CD4-positive, alpha-beta T cell (primary cell): ENCODE results near the gene FGFR4. TPM values are rescaled to one million over a fixed set of nuclear protein-coding genes. Genes with fewer than 3 reads are reported as not detected.

Source experiments
- ATAC-seq: fragments of 200-7000 bp; cut with Tn5 transposase; one replicate; pipeline ENCODE4 v1.10.0; 2022; ENCODE audit warnings: mild to moderate bottlenecking; ENCODE audit not compliant: poor library complexity
- CTCF ChIA-PET: fragments of 350-600 bp; sonication (Branson Sonifier 250); formaldehyde crosslinking; loops from one replicate; lab custom pipeline; 2021; ENCODE audit warnings: antibody characterized with exemption, inconsistent platforms; lab: Charles Lee
- POLR2A ChIA-PET: fragments of 350-600 bp; sonication (Branson Sonifier 250); formaldehyde crosslinking; loops from one replicate; lab custom pipeline; 2021; ENCODE audit warnings: antibody characterized with exemption, inconsistent platforms; lab: Charles Lee
- DNase-seq, 14 experiments: peaks; one replicate each; pipeline ENCODE4 v3.0.0-alpha.2; 2013 to 2020; ENCODE audit warnings: mixed read lengths in 2 of 14
- H3K27ac ChIP-seq, 2 donors: one replicate each; pipeline versions ENCODE4 v1.5.1 to v1.7.0; 2013; ENCODE audit warnings: low read length in 2 of 2, low read depth in 1 of 2, mild to moderate bottlenecking in 1 of 2
- H3K27me3 ChIP-seq, 2 experiments: 1 replicate in 1 of 2; 2 replicates in 1 of 2; pipeline versions ENCODE4 v1.6.1 to v1.7.0; 2013; ENCODE audit warnings: low read length in 2 of 2, control low read depth in 1 of 2, mild to moderate bottlenecking in 1 of 2, moderate library complexity in 1 of 2; ENCODE audit not compliant: insufficient read depth in 2 of 2, control insufficient read depth in 1 of 2
- H3K36me3 ChIP-seq: one replicate; pipeline ENCODE4 v1.6.1; 2013; ENCODE audit warnings: low read length, control low read depth; ENCODE audit not compliant: insufficient read depth
- H3K4me1 ChIP-seq: one replicate; pipeline ENCODE4 v1.6.1; 2013; ENCODE audit warnings: low read length, control low read depth; ENCODE audit not compliant: insufficient read depth
- H3K4me3 ChIP-seq: one replicate; pipeline ENCODE4 v1.5.1; 2013; ENCODE audit warnings: mild to moderate bottlenecking, low read length, moderate library complexity
- H3K9me3 ChIP-seq, 2 experiments: 1 replicate in 1 of 2; 2 replicates in 1 of 2; pipeline versions ENCODE4 v1.6.1 to v1.7.0; 2013; ENCODE audit warnings: low read length in 2 of 2, mild to moderate bottlenecking in 2 of 2, control low read depth in 1 of 2, moderate library complexity in 1 of 2; ENCODE audit not compliant: control insufficient read depth in 1 of 2, insufficient read depth in 1 of 2
- H3K27ac Mint-ChIP-seq: one replicate; pipeline ENCODE4 v1.8.0; 2020; ENCODE audit warnings: mixed read lengths
- H3K27me3 Mint-ChIP-seq: one replicate; pipeline ENCODE4 v1.8.0; 2021; ENCODE audit warnings: mixed read lengths
- H3K36me3 Mint-ChIP-seq: one replicate; pipeline ENCODE4 v1.8.0; 2021; ENCODE audit warnings: low read depth, mixed read lengths
- H3K4me1 Mint-ChIP-seq: one replicate; pipeline ENCODE4 v1.8.0; 2021; ENCODE audit warnings: low read depth, mixed read lengths
- H3K4me3 Mint-ChIP-seq: one replicate; pipeline ENCODE4 v1.8.0; 2020; ENCODE audit warnings: mild to moderate bottlenecking, mixed read lengths
- H3K9me3 Mint-ChIP-seq: one replicate; pipeline ENCODE4 v1.8.0; 2020; ENCODE audit warnings: mixed read lengths
- intact Hi-C, 2 experiments: fragments of 100-400 bp; cut with DNase I in 1 of 2; cut with micrococcal nuclease in 1 of 2; formaldehyde crosslinking; loops; one replicate each; pipeline versions ENCODE4 v1.15.1 to v1.9.0; 2023 to 2025; cut with DNase I, micrococcal nuclease
- total RNA-seq, 174 experiments: library from RNA in 2 of 174; stranded (reverse) in 2 of 174; gene quantifications; one replicate each; pipeline ENCODE4 v1.2.3 and lab custom pipeline; 2021 to 2026
- TF ChIP-seq, protein P1 (sequence below): fragments of 200-600 bp; IDR thresholded peaks from one replicate; pipeline ENCODE4 v1.8.0; 2022; ENCODE audit warnings: antibody characterized with exemption, mild to moderate bottlenecking

The FGFR4 gene
- total RNA-seq, 2 experiments from 2014 or later: 2.8 to 3.1 TPM

DNA sequence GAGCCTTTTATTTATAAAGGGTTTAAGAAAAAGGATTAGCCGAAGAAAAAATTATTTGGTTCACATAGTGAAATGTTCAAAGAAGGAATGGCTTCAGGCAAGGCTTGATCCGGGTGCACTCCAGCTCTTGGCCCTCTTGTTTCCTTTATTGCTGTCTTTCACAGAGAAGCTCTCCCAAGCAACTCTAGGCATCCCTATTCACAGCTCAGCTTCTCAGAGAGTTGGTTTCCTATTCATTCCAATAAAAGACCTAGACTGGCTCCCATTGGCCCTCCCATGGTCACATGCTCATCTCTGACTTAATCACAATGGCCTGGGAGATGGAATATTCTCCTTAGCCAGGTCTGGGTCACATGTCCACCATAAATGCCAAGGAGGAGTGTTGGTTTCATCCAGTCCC is 9.4 kb upstream of the FGFR4 start:
- Mint-ChIP-seq H3K27ac (no peak overlapping the region), H3K4me1 (no peaks in the 10 kb centered on the region), H3K36me3 (no peaks in the 10 kb centered on the region), H3K4me3 (no peak overlapping the region), H3K27me3 (no peaks in the 10 kb centered on the region), H3K9me3 (no peaks in the 10 kb centered on the region)
- Histone ChIP-seq H3K27me3 (no peaks in the 10 kb centered on the region), H3K4me1 (no peaks in the 10 kb centered on the region), H3K27ac (no peak overlapping the region), H3K4me3 (no peak overlapping the region), H3K36me3 (no peaks in the 10 kb centered on the region), H3K9me3 (no peaks in the 10 kb centered on the region)
- ChIA-PET CTCF (no interaction called here), POLR2A (no interaction called here)
- TF ChIP-seq, protein P1, sequence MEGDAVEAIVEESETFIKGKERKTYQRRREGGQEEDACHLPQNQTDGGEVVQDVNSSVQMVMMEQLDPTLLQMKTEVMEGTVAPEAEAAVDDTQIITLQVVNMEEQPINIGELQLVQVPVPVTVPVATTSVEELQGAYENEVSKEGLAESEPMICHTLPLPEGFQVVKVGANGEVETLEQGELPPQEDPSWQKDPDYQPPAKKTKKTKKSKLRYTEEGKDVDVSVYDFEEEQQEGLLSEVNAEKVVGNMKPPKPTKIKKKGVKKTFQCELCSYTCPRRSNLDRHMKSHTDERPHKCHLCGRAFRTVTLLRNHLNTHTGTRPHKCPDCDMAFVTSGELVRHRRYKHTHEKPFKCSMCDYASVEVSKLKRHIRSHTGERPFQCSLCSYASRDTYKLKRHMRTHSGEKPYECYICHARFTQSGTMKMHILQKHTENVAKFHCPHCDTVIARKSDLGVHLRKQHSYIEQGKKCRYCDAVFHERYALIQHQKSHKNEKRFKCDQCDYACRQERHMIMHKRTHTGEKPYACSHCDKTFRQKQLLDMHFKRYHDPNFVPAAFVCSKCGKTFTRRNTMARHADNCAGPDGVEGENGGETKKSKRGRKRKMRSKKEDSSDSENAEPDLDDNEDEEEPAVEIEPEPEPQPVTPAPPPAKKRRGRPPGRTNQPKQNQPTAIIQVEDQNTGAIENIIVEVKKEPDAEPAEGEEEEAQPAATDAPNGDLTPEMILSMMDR: no peak
- intact Hi-C loops: no loop called here
- ATAC-seq (no peak), DNase-seq (no peak)

DNA sequence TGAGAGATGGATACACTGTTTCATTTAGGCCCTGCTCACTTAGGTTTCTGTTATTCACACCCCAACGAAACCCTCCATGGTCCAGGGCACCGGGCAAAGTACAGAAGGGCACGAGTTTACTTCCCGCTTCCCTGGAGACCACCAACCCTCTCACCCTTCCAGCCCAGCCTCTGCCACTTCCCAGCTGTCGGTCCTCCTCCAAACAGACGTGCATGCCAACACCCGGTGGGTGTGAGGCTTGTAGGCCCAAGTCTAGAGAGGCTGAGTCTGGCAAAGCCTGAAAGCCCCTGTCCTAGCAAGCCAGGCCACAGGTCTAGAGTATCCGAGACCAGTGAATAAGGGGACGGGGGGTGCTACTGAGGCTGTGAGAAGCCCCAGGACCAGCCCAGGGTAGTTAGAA is 7.1 kb upstream of the FGFR4 start:
- Mint-ChIP-seq H3K4me1 (no peaks in the 10 kb centered on the region), H3K27ac (no peak overlapping the region), H3K36me3 (no peaks in the 10 kb centered on the region), H3K4me3 (no peak overlapping the region), H3K9me3 (no peaks in the 10 kb centered on the region), H3K27me3 (no peaks in the 10 kb centered on the region)
- DNase-seq (no peak), ATAC-seq (no peak)
- Histone ChIP-seq H3K27ac (no peak overlapping the region), H3K9me3 (no peaks in the 10 kb centered on the region), H3K27me3 (no peaks in the 10 kb centered on the region), H3K36me3 (no peaks in the 10 kb centered on the region), H3K4me1 (no peaks in the 10 kb centered on the region), H3K4me3 (no peak overlapping the region)
- intact Hi-C loops: no loop called here
- CTCF ChIA-PET: no interaction called here
- POLR2A ChIA-PET: interaction anchor here (0.6 kb wide), 1 partner anchor 73 kb away, joined by 3 read pairs; the partner anchor contains the start of gene UIMC1
- TF ChIP-seq, protein P1: no peak

DNA sequence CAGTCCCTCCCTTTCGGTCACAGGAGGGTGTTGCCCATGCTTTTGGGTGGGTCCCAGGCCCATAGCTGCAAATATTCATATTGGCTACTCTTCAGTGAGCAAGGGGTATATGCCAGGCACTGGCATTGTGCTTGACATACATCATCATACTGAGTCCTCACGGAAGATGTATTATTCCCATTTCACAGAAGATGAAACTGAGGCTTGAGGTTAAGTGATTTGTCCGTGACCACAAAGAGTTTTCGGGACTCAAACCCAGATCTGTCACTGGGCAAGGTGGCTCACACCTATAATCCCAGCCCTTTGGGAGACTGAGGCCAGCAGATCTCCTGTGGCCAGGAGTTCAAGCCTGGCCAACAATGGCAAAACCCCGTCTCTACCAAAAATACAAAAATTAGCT is 6.5 kb upstream of the FGFR4 start:
- H3K36me3 ChIP-seq: no peaks in the 10 kb centered on the region
- no peak overlapping the region for H3K27ac ChIP-seq
- DNase-seq (no peak), ATAC-seq (no peak)
- no peaks in the 10 kb centered on the region for H3K4me1 ChIP-seq
- CTCF ChIA-PET: no interaction called here
- no peaks in the 10 kb centered on the region for H3K4me1 Mint-ChIP-seq
- TF ChIP-seq, protein P1: no peak
- H3K9me3 Mint-ChIP-seq: no peaks in the 10 kb centered on the region
- H3K27me3 Mint-ChIP-seq: no peaks in the 10 kb centered on the region
- no peaks in the 10 kb centered on the region for H3K9me3 ChIP-seq
- no peaks in the 10 kb centered on the region for H3K36me3 Mint-ChIP-seq
- no peak overlapping the region for H3K27ac Mint-ChIP-seq
- H3K4me3 Mint-ChIP-seq: no peak overlapping the region
- intact Hi-C loops: no loop called here
- no peak overlapping the region for H3K4me3 ChIP-seq
- POLR2A ChIA-PET: no interaction called here
- no peaks in the 10 kb centered on the region for H3K27me3 ChIP-seq
